ENCODE measurements around the gene ETV1. TPM values are rescaled to one million over a fixed set of nuclear protein-coding genes. Genes with fewer than 3 reads are reported as not detected.

Gene ETV1
- polyA plus RNA-seq, 1 donor from 2014 or later: 1.5 TPM

DNA sequence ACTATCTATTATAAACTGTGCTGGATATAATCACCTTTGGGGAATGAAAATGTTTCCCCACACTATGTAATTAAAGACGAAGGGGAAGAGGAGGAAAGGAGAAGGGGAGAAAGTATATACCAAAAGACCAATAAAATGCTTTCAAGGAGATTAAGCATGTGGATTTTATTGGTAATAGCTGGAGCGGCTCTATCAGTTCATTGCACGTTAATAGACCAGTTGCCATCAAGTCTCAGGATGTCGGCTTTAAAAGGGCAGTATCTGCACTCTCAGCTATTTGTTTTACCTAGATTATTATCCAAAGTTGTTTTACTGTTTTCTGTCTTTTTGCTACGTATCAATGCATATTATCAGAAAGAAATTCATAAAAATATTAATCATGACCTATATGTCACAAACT, 9.0 kb downstream of the ETV1 start:
- Histone ChIP-seq H3K27ac (ENCODE audit: low read length) (no peak overlapping the region), H3K9ac (ENCODE audit: low read length) (no peak overlapping the region), H4K20me1 (ENCODE audit: insufficient read depth) (no peaks in the 10 kb centered on the region), H2AFZ (ENCODE audit: low read depth, low read length) (no peak overlapping the region), H3K36me3 (ENCODE audit: insufficient read depth, low read length) (no peaks in the 10 kb centered on the region), H3K9me3 (ENCODE audit: low read length) (no peaks in the 10 kb centered on the region), H3K4me2 (ENCODE audit: low read length) (no peak overlapping the region), H3F3A (ENCODE audit: insufficient read depth, low read length, poor library complexity, severe bottlenecking) (no peaks in the 10 kb centered on the region), H3K9me2 (ENCODE audit: insufficient read depth, low read length) (no peaks in the 10 kb centered on the region), H3K4me3 (ENCODE audit: low read length) (no peak overlapping the region), H3K79me2 (replicated peaks; ENCODE audit: insufficient read depth, low read length) (peaks cover 16% of the 10 kb centered on the region), H3K27me3 (ENCODE audit: insufficient read depth, low read depth, low read length) (no peaks in the 10 kb centered on the region)
- TF ChIP-seq, protein P1, sequence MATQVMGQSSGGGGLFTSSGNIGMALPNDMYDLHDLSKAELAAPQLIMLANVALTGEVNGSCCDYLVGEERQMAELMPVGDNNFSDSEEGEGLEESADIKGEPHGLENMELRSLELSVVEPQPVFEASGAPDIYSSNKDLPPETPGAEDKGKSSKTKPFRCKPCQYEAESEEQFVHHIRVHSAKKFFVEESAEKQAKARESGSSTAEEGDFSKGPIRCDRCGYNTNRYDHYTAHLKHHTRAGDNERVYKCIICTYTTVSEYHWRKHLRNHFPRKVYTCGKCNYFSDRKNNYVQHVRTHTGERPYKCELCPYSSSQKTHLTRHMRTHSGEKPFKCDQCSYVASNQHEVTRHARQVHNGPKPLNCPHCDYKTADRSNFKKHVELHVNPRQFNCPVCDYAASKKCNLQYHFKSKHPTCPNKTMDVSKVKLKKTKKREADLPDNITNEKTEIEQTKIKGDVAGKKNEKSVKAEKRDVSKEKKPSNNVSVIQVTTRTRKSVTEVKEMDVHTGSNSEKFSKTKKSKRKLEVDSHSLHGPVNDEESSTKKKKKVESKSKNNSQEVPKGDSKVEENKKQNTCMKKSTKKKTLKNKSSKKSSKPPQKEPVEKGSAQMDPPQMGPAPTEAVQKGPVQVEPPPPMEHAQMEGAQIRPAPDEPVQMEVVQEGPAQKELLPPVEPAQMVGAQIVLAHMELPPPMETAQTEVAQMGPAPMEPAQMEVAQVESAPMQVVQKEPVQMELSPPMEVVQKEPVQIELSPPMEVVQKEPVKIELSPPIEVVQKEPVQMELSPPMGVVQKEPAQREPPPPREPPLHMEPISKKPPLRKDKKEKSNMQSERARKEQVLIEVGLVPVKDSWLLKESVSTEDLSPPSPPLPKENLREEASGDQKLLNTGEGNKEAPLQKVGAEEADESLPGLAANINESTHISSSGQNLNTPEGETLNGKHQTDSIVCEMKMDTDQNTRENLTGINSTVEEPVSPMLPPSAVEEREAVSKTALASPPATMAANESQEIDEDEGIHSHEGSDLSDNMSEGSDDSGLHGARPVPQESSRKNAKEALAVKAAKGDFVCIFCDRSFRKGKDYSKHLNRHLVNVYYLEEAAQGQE (IDR thresholded peaks at IDR 0.05; ENCODE audit: borderline replicate concordance): no peak
- TF ChIP-seq SMC3 (conservative IDR thresholded peaks at IDR 0.05; ENCODE audit: poor library complexity) (no peak), EP300 (conservative IDR thresholded peaks at IDR 0.05; ENCODE audit: poor library complexity, severe bottlenecking) (no peak), TAF1 (IDR thresholded peaks at IDR 0.05; ENCODE audit: low read depth) (no peak), EZH2 (IDR thresholded peaks at IDR 0.05; ENCODE audit: borderline replicate concordance, insufficient read depth, low read length, poor library complexity, severe bottlenecking) (no peak), MXI1 (conservative IDR thresholded peaks at IDR 0.05; ENCODE audit: poor library complexity, severe bottlenecking) (no peak)

DNA sequence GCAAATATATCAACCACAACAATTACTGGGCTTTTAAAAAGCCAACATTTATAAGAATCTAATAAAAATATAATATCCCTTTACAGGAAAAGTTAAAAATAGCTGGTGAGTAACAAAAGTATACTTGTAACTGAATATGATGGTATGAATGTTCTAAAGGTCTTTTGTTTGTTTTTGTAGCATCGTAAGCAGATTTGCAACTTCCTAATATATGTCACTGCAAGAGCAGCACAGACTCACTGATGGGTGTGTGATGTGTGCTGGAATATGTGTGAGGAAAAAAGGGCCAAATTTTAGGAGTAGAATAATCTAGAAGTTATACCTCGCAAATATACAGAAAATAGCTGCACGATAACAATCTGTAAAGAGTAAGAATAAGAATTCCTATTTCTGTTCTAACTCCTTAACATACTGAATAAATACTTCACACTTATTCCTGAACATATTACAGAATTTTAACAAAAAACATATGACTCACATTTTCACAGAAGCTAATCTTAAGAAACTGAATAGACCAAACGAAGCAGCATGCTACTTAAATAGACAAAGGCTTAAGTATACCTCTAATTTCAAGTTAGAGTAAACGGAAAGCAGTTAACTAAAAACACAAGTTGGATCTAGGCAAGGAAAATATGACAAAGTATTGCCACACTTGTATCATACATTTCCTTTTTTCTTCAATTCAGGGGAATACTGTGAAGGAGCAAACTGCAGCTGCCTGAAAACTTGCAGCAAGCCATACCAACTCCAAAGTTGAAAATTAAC, 9.6 kb downstream of the ETV1 start:
- no peaks in the 10 kb centered on the region for H3K9me2 ChIP-seq (ENCODE audit: insufficient read depth, low read length)
- no peak overlapping the region for H2AFZ ChIP-seq (ENCODE audit: low read depth, low read length)
- H3K36me3 ChIP-seq (ENCODE audit: insufficient read depth, low read length): no peaks in the 10 kb centered on the region
- no peaks in the 10 kb centered on the region for H3K27me3 ChIP-seq (ENCODE audit: insufficient read depth, low read depth, low read length)
- TF ChIP-seq, protein P1 (IDR thresholded peaks at IDR 0.05; ENCODE audit: borderline replicate concordance): no peak
- TF ChIP-seq RAD21 (conservative IDR thresholded peaks at IDR 0.05) (no peak), MXI1 (conservative IDR thresholded peaks at IDR 0.05; ENCODE audit: poor library complexity, severe bottlenecking) (no peak), EP300 (conservative IDR thresholded peaks at IDR 0.05; ENCODE audit: poor library complexity, severe bottlenecking) (no peak), TAF1 (IDR thresholded peaks at IDR 0.05; ENCODE audit: low read depth) (no peak), EZH2 (IDR thresholded peaks at IDR 0.05; ENCODE audit: borderline replicate concordance, insufficient read depth, low read length, poor library complexity, severe bottlenecking) (no peak), POLR2AphosphoS5 (IDR thresholded peaks at IDR 0.05) (no peak), SMC3 (conservative IDR thresholded peaks at IDR 0.05; ENCODE audit: poor library complexity) (no peak)
- TF ChIP-seq, protein P2, sequence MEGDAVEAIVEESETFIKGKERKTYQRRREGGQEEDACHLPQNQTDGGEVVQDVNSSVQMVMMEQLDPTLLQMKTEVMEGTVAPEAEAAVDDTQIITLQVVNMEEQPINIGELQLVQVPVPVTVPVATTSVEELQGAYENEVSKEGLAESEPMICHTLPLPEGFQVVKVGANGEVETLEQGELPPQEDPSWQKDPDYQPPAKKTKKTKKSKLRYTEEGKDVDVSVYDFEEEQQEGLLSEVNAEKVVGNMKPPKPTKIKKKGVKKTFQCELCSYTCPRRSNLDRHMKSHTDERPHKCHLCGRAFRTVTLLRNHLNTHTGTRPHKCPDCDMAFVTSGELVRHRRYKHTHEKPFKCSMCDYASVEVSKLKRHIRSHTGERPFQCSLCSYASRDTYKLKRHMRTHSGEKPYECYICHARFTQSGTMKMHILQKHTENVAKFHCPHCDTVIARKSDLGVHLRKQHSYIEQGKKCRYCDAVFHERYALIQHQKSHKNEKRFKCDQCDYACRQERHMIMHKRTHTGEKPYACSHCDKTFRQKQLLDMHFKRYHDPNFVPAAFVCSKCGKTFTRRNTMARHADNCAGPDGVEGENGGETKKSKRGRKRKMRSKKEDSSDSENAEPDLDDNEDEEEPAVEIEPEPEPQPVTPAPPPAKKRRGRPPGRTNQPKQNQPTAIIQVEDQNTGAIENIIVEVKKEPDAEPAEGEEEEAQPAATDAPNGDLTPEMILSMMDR (IDR thresholded peaks at IDR 0.05; ENCODE audit: poor library complexity, severe bottlenecking): no peak
- H3K79me2 ChIP-seq (replicated peaks; ENCODE audit: insufficient read depth, low read length): peaks cover 16% of the 10 kb centered on the region
- no peaks in the 10 kb centered on the region for H3K9me3 ChIP-seq (ENCODE audit: low read length)
- no peak overlapping the region for H3K9ac ChIP-seq (ENCODE audit: low read length)
- H3K4me3 ChIP-seq (ENCODE audit: low read length): no peak overlapping the region
- no peak overlapping the region for H3K27ac ChIP-seq (ENCODE audit: low read length)
- no peak overlapping the region for H3K4me2 ChIP-seq (ENCODE audit: low read length)
- H3F3A ChIP-seq (ENCODE audit: insufficient read depth, low read length, poor library complexity, severe bottlenecking): no peaks in the 10 kb centered on the region
- no peaks in the 10 kb centered on the region for H4K20me1 ChIP-seq (ENCODE audit: insufficient read depth)

Measured in neural cell (in vitro differentiated cells).